ENCODE data around the gene PLAA. TPM values are rescaled to one million over a fixed set of nuclear protein-coding genes. Genes with fewer than 3 reads are reported as not detected.
A peak's percentile ranks its signal among the peaks of the same experiment; 100 is the strongest.

Gene PLAA
- total RNA-seq, 1 donor from 2014 or later, result 34.7 TPM

GRCh38 chr9:26935847-26936246, 11.2 kb downstream of the PLAA start:
- Mint-ChIP-seq H3K27ac (ENCODE audit: unreplicated experiment) (peak overlapping the region; percentile 82), H3K27me3 (ENCODE audit: low read depth) (no peaks in the 10 kb centered on the region), H3K4me3 (ENCODE audit: unreplicated experiment) (no peak overlapping the region), H3K9me3 (ENCODE audit: low read depth) (peaks cover 8% of the 10 kb centered on the region), H3K36me3 (ENCODE audit: low read depth) (peaks cover 5% of the 10 kb centered on the region), H3K4me1 (ENCODE audit: low read depth) (peaks cover 33% of the 10 kb centered on the region)
- no peak for TF ChIP-seq CTCF (IDR thresholded peaks at IDR 0.05)
- no peak for DNase-seq (ENCODE audit: low spot score)

- Mint-ChIP-seq H3K27ac (ENCODE audit: unreplicated experiment) (no peak overlapping the region), H3K4me1 (ENCODE audit: low read depth) (no peaks in the 10 kb centered on the region), H3K4me3 (ENCODE audit: unreplicated experiment) (no peak overlapping the region), H3K27me3 (ENCODE audit: low read depth) (no peaks in the 10 kb centered on the region), H3K36me3 (ENCODE audit: low read depth) (peaks cover 20% of the 10 kb centered on the region), H3K9me3 (ENCODE audit: low read depth) (no peaks in the 10 kb centered on the region)
- DNase-seq (ENCODE audit: low spot score), result no peak
- TF ChIP-seq CTCF (IDR thresholded peaks at IDR 0.05), result no peak
Measured at GRCh38 chr9:26928902-26929495, 18.0 kb downstream of the PLAA start.

- Mint-ChIP-seq H3K27ac (ENCODE audit: unreplicated experiment) (no peak overlapping the region), H3K4me1 (ENCODE audit: low read depth) (no peaks in the 10 kb centered on the region), H3K36me3 (ENCODE audit: low read depth) (peaks cover 40% of the 10 kb centered on the region), H3K9me3 (ENCODE audit: low read depth) (no peaks in the 10 kb centered on the region), H3K27me3 (ENCODE audit: low read depth) (no peaks in the 10 kb centered on the region), H3K4me3 (ENCODE audit: unreplicated experiment) (no peak overlapping the region)
- no peak for TF ChIP-seq CTCF (IDR thresholded peaks at IDR 0.05)
- no peak for DNase-seq (ENCODE audit: low spot score)
Measured at GRCh38 chr9:26925609-26926008, 21.4 kb downstream of the PLAA start.

GRCh38 chr9:26919698-26920097, 27.3 kb downstream of the PLAA start:
- no peak for TF ChIP-seq CTCF (IDR thresholded peaks at IDR 0.05)
- no peaks in the 10 kb centered on the region for H3K4me1 Mint-ChIP-seq (ENCODE audit: low read depth)
- no peaks in the 10 kb centered on the region for H3K9me3 Mint-ChIP-seq (ENCODE audit: low read depth)
- DNase-seq (ENCODE audit: low spot score), result no peak
- no peak overlapping the region for H3K4me3 Mint-ChIP-seq (ENCODE audit: unreplicated experiment)
- no peaks in the 10 kb centered on the region for H3K27me3 Mint-ChIP-seq (ENCODE audit: low read depth)
- no peak overlapping the region for H3K27ac Mint-ChIP-seq (ENCODE audit: unreplicated experiment)
- peaks cover 54% of the 10 kb centered on the region for H3K36me3 Mint-ChIP-seq (ENCODE audit: low read depth)

GRCh38 chr9:26913138-26913668, 33.8 kb downstream of the PLAA start:
- Mint-ChIP-seq H3K36me3 (ENCODE audit: low read depth) (peaks cover 24% of the 10 kb centered on the region), H3K4me3 (ENCODE audit: unreplicated experiment) (no peak overlapping the region), H3K27me3 (ENCODE audit: low read depth) (no peaks in the 10 kb centered on the region), H3K27ac (ENCODE audit: unreplicated experiment) (no peak overlapping the region), H3K4me1 (ENCODE audit: low read depth) (peaks cover 4% of the 10 kb centered on the region), H3K9me3 (ENCODE audit: low read depth) (no peaks in the 10 kb centered on the region)
- no peak for TF ChIP-seq CTCF (IDR thresholded peaks at IDR 0.05)
- DNase-seq (ENCODE audit: low spot score), result no peak
